ENCODE data around the gene GPR155.

Gene GPR155, protein sequence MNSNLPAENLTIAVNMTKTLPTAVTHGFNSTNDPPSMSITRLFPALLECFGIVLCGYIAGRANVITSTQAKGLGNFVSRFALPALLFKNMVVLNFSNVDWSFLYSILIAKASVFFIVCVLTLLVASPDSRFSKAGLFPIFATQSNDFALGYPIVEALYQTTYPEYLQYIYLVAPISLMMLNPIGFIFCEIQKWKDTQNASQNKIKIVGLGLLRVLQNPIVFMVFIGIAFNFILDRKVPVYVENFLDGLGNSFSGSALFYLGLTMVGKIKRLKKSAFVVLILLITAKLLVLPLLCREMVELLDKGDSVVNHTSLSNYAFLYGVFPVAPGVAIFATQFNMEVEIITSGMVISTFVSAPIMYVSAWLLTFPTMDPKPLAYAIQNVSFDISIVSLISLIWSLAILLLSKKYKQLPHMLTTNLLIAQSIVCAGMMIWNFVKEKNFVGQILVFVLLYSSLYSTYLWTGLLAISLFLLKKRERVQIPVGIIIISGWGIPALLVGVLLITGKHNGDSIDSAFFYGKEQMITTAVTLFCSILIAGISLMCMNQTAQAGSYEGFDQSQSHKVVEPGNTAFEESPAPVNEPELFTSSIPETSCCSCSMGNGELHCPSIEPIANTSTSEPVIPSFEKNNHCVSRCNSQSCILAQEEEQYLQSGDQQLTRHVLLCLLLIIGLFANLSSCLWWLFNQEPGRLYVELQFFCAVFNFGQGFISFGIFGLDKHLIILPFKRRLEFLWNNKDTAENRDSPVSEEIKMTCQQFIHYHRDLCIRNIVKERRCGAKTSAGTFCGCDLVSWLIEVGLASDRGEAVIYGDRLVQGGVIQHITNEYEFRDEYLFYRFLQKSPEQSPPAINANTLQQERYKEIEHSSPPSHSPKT

DNA sequence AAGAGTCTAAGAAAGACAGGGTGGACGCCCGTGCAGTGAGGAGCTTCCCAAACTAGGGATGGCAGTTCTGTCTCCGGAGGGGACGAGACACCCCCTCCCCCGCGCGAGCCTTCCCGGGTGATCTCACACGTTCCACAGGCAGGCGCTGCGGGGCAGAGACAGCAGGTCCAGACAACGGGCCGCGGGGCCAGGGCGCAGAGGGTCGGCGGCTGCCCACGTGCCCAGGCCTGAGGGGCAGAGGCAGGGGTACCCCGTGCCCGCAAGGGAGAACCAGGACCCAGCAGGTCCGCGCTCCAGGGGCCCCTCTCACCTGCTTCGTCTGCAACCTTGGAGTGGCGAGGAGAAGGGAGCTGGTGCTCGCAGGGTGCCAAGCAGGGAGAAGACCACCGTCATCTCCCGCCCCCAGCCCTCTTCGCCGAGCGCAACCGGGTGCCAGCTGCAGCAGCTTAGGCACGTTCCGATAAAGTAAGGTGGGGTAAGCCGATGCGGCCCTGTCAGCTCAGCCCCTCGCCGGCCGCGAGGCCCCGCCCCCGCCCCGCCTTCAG lies at the start of gene GPR155:
TSS of gene GPR155 (minus strand) at position 467 of the 545 bp plus-strand sequence. CDS start 5,073 bp downstream, outside the sequence.
- peak; percentile 56 for DNase-seq (ENCODE audit: low spot score)

DNA sequence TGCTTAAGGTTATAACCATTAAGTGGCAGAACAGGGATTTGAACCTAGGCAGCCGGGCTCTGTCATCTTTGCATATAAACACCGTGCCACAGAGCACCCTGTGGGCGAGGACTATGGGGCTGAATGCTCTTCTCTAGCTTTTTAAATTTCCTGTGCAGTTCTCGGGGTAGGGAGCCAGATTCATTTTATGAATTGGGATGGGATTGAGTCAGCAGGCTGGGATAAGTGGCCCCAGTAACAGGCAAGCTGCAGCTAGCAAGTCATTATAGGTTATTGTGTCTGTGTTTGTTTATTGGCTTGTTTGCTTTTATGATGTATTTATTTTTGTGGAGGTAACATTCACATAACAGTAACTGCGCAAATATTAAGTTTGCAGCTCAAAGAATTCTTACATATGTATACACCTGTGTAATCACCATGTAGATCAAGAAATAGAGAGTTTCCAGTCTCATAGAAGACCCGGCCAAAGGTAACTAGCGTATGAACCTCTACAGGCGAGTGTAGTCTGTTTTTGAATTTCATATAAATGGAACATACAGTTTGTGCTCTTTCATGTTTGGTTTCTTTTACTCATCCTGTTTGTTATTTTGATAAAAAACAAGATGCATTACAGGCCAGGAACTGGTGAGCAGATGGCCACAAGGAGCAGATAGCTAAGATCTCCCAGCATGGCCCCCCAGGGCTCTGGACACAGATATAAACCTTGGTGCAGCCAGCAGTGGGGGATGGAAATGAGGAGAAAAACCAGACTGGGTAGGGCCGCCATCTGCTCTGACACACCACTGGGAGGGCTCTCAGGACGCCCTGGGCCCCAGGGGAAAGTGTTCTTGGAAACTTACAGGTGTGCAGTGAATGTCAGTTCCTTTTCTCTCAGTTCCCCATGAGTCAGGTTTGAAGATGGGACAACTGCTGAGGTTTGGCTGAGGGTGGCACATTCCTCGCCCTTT lies 49.2 kb upstream of the GPR155 start:
- DNase-seq (ENCODE audit: low spot score): no peak

- DNase-seq (ENCODE audit: low spot score): no peak
These were observed 48.3 kb upstream of the GPR155 start for GRCh38 chr2:174535083-174535482.

- DNase-seq (ENCODE audit: low spot score): no peak
These were observed 43.1 kb upstream of the GPR155 start for GRCh38 chr2:174529916-174530315.

DNA sequence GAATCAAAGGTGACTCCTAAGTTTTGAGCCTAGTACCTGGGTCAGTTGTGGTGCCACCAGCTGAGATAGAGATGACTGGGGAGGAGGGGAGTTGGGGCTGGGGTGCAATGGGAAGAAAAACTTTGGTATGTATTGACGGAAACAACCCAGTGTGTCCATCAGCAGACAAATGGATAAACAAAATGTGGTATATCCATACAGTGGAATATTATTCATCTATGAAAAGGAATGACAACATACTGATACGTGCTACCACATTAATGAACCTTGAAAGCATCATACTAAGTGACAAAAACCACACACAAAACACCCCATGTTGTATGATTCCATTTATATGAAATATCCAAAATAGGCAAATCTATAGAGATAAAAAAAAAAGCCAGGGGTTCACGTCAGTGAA lies 41.1 kb upstream of the GPR155 start:
- DNase-seq (ENCODE audit: low spot score): no peak

DNA sequence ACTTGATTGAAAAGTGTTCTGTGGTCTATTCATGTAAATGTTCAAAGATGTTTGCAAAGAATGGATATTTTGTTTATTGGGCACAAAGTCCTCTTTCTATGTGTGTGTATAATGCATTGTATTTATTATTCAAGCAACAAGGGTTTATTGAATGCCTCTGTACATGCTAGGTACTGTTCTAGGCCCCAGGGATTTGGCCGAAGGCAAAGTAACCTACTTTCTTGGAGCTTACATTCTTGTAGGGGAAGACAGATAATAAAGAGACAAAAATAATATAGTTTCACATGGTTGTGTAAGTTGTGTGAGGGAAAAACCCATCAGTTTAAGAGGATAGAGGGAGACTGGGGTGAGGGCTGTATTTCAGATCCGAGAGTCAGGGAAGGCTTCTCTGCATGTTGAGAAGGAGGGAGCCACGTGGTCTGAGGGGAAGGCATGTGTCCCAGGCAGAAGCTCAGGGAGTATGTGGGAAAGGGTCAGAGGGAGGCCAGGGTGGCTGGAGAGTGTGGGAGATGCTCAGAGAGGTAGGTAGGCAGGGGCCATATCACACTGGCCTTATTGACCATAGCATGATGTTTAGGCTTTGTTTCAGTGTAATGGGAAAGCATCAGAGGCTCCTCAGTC lies 40.4 kb upstream of the GPR155 start:
- DNase-seq (ENCODE audit: low spot score): peak; percentile 55

DNA sequence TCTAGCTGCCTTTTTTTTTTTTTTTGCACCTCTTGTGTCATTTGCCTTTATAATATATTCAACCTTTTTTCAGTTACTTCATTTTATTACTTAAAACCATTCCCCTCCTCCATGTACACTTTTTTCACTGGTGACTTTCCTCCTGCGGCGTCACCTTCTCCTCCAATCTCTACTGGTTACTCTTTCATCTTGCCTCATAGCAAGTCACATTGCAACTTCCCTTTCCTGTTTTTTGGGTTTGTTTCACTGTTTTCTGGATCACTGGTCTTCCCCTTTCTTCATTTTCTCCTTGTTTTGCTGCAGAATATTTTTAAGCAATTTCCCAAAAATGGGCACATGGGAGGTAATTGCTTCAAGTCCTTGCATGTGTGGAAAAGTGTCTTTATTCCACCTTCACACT lies 37.7 kb upstream of the GPR155 start:
- DNase-seq (ENCODE audit: low spot score): peak; percentile 56

GRCh38 chr2:174522553-174522952 lies 35.7 kb upstream of the GPR155 start:
- peak; percentile 71 for DNase-seq (ENCODE audit: low spot score)

DNA sequence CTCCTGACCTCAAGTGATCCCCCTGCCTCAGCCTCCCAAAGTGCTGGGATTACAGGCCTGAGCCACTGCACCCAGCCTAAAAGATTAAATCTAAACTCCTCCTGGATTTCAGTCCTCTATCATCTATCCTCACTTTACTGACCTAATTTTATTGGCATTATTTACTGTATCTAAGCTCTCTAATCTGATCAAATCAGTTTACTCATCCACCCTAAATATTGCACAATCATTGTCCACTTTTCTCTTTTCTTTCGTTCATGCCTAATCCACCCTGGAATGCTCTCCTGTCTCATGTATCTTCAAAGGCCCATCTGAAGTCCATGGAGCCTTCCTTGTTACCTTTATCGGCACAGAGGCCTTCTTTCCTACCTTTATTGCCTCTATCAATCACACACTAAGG lies 31.6 kb upstream of the GPR155 start:
- DNase-seq (ENCODE audit: low spot score): no peak

- peak; percentile 20 for DNase-seq (ENCODE audit: low spot score)
These were observed 29.9 kb upstream of the GPR155 start for GRCh38 chr2:174516501-174517378.

DNA sequence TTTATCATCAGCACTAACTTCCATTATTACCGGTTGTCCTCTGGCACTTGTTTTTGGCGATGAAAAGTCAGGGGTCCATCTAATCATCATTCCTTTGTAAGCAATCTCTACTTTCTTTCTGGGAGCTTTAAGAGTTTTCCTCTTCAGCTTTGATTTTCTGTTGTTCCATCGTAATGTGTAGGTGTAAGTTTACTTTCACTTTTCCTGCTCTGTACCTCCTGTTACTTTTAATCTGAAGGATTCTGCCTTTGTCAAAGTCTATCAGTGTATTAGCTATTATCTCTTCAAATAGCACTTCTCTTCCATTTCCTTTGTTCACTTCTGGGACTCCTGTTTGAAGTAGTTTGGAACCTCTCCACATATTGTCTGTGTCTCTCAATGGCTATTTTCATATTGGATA lies 25.5 kb upstream of the GPR155 start:
- DNase-seq (ENCODE audit: low spot score): no peak

GRCh38 chr2:174511580-174512260 lies 24.9 kb upstream of the GPR155 start:
- no peak for DNase-seq (ENCODE audit: low spot score)

- DNase-seq (ENCODE audit: low spot score): no peak
These were observed 23.9 kb upstream of the GPR155 start for GRCh38 chr2:174510583-174511189.

DNA sequence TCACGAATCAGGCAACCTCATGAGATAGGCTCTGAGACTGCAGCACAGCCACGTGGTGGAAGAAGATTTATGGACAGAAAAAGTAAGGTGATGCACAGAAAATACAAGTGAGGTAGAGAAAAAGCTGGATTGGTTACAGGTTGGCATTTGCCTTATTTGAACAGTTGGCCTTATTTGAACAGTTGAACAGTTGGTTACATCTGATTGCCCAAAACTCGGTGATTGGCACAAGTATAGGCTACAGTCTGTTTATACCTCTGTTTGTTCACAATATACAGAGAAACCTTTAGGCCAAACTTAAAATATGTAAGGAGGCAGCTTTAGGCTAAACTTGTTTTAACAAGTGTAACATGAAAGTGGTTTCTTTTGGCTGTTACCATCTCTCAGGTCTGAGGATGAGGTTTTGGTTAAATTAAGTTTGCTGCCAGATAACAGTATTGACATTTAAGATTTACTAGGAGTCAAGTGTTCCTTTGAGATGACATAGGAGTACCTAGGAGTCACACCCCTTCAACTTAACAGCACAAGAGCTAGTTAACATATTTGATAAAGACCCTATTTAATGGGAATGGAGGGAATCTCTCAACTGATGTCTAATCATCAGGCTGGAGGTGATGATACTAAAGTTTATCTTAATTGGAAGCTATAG lies 16.5 kb upstream of the GPR155 start:
- DNase-seq (ENCODE audit: low spot score): no peak

GRCh38 chr2:174499371-174499770 lies 12.5 kb upstream of the GPR155 start:
- DNase-seq (ENCODE audit: low spot score): no peak

DNA sequence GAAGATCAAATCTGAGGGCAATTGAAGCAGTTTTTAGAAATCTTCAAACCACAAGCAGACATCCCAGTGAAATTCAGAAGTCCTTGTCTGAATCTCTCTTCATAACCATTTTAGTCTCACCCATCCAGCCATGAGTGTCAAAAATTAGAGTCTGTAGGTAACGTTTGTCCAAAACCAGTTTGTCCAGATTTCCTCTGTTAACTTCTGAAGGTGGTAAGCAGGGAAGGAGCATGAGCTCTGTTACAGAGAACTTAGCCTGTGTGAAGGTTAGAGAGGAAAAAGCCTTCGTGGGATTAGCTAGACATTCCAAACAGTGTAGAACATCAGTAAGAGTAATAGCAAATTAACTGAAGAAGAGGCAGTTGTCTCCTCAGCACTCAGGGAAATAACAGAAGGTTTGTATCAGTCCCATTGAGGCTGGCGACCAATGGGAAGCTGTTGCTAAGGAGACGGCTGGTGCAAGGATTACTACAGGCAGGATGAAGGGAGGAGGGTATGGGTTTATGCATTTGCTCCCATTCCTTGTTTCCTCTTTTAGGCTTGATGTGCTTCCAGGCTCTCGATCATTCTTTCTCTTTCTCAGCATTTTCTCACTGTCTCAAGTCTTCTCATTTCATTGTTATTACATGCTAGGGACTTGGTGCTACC lies 8.7 kb upstream of the GPR155 start:
- peak; percentile 35 for DNase-seq (ENCODE audit: low spot score)

GRCh38 chr2:174493549-174494331 lies 6.9 kb upstream of the GPR155 start:
- DNase-seq (ENCODE audit: low spot score): no peak

All from pons (tissue), 1 donor.